GM12878 (cell line): Measurements from ENCODE around the gene SP6. TPM values are rescaled to one million over a fixed set of nuclear protein-coding genes. Genes with fewer than 3 reads are reported as not detected.

Source experiments
- ATAC-seq: fragments of 200-7000 bp; cut with Tn5 transposase; 3 replicates; pipeline ENCODE4 v1.9.1; 2020; ENCODE audit warnings: mild to moderate bottlenecking, moderate library complexity
- BruUV-seq: library from RNA; stranded (reverse); fragments of 400-500 nt; replicated peaks from 2 replicates; lab custom pipeline; 2021; lab: Mats Ljungman, UMichigan
- CTCF ChIA-PET: fragments of 300-600 bp; sonication (Branson Sonifier 250); formaldehyde crosslinking; extraction: SDS; loops from one replicate; lab custom pipeline; 2021; ENCODE audit warnings: inconsistent platforms; lab: Yijun Ruan, JAX
- POLR2A ChIA-PET: fragments of 350-600 bp; formaldehyde crosslinking; extraction: SDS; loops from one replicate; lab custom pipeline; 2021; ENCODE audit warnings: inconsistent platforms; lab: Charles Lee
- RAD21 ChIA-PET: fragments of 300-600 bp; sonication (Branson Sonifier 250); formaldehyde crosslinking; loops from one replicate; lab custom pipeline; 2023; ENCODE audit warnings: antibody characterized with exemption; ENCODE audit not compliant: unreplicated experiment; lab: Charles Lee
- SMC1A ChIA-PET: fragments of 300-600 bp; sonication (Branson Sonifier 250); formaldehyde crosslinking; loops from one replicate; lab custom pipeline; 2023; ENCODE audit not compliant: unreplicated experiment, uncharacterized antibody; lab: Charles Lee
- DNase-seq: peaks from one replicate; pipeline ENCODE4 v3.0.0-alpha.2; 2011; ENCODE audit warnings: low read depth, low spot score
- FAIRE-seq: peaks from 3 replicates; lab custom pipeline; 2011; peaks lifted over from hg19 to GRCh38; lab: Jason Lieb, UNC
- H2AFZ ChIP-seq: 2 replicates; pipeline ENCODE4 v1.6.0; 2011; ENCODE audit warnings: low read depth, low read length, control low read depth; ENCODE audit not compliant: control insufficient read depth
- H3K27ac ChIP-seq: 2 replicates; pipeline ENCODE4 v1.5.1; 2011; ENCODE audit warnings: control low read depth; ENCODE audit not compliant: control insufficient read depth, insufficient read depth
- H3K27me3 ChIP-seq, 2 experiments: replicated peaks in 1 of 2; 2 replicates each; pipeline versions ENCODE4 v1.6.0 to v1.6.1; 2011; ENCODE audit warnings: low read length in 1 of 2; ENCODE audit not compliant: control insufficient read depth in 2 of 2, insufficient read depth in 2 of 2
- H3K36me3 ChIP-seq, 2 experiments: 2 replicates each; pipeline ENCODE4 v1.5.1; 2011; ENCODE audit warnings: low read length in 1 of 2; ENCODE audit not compliant: control insufficient read depth in 2 of 2, insufficient read depth in 2 of 2
- H3K4me1 ChIP-seq: 2 replicates; pipeline ENCODE4 v1.6.1; 2011; ENCODE audit warnings: mild to moderate bottlenecking, low read length, moderate library complexity, mixed read lengths; ENCODE audit not compliant: control insufficient read depth, insufficient read depth
- H3K4me2 ChIP-seq: 2 replicates; pipeline ENCODE4 v1.6.0; 2011; ENCODE audit warnings: control low read depth; ENCODE audit not compliant: control insufficient read depth, insufficient read depth
- H3K4me3 ChIP-seq: fragments of 200-600 bp; sonication (generic); 2 replicates; pipeline ENCODE4 v1.5.1; 2016
- H3K79me2 ChIP-seq: 2 replicates; pipeline ENCODE4 v1.6.0; 2011; ENCODE audit warnings: low read length; ENCODE audit not compliant: control insufficient read depth, insufficient read depth
- H3K9ac ChIP-seq: 2 replicates; pipeline ENCODE4 v1.8.0; 2011; ENCODE audit warnings: low read length, control low read depth, mixed read lengths; ENCODE audit not compliant: control insufficient read depth, insufficient read depth
- H3K9me3 ChIP-seq: replicated peaks from 3 replicates; pipeline ENCODE4 v1.5.1; 2011; ENCODE audit warnings: mild to moderate bottlenecking, low read length; ENCODE audit not compliant: control insufficient read depth, insufficient read depth
- H4K20me1 ChIP-seq: 2 replicates; pipeline ENCODE4 v1.6.0; 2011; ENCODE audit not compliant: control insufficient read depth, insufficient read depth
- FOXK2 ChIP-seq: fragments of 450-650 bp; IDR thresholded peaks from 2 replicates; pipeline ENCODE4 v1.6.1; 2017; ENCODE audit warnings: mild to moderate bottlenecking, moderate library complexity
- GABPA ChIP-seq: IDR thresholded peaks from 2 replicates; pipeline ENCODE4 v1.6.1; 2014; ENCODE audit warnings: antibody characterized with exemption, low read depth, mild to moderate bottlenecking, inconsistent platforms
- GATAD2B ChIP-seq: fragments of 450-650 bp; conservative IDR thresholded peaks from 2 replicates; pipeline ENCODE4 v1.6.1; 2017; ENCODE audit warnings: low read depth, mild to moderate bottlenecking, moderate library complexity
- NR2C1 ChIP-seq: fragments of 450-650 bp; IDR thresholded peaks from 2 replicates; pipeline ENCODE4 v1.6.1; 2017; ENCODE audit warnings: antibody characterized with exemption, mild to moderate bottlenecking, moderate library complexity
- SMC3 ChIP-seq: IDR thresholded peaks from 2 replicates; pipeline ENCODE4 v1.6.1; 2011; ENCODE audit warnings: low read length, improper control_type of control experiment, borderline replicate concordance
- WGBS: methylation state at CpG from one replicate; pipeline ENCODE4 v1.1.6; 2016; ENCODE audit warnings: low lambda C conversion rate; ENCODE audit not compliant: insufficient replicate concordance, insufficient coverage; ENCODE audit errors: missing lambda C conversion rate; 5-methylcytosine and 5-hydroxymethylcytosine counted together
- in situ Hi-C: fragments of 300-500 bp; cut with MboI; formaldehyde crosslinking; loops from 9 replicates; pipeline ENCODE4 v1.14.3; 2018; ENCODE audit warnings: mixed read lengths
- intact Hi-C: fragments of 100-400 bp; cut with micrococcal nuclease; formaldehyde crosslinking; loops from one replicate; pipeline ENCODE4 v1.14.2; 2022; ENCODE audit not compliant: unreplicated experiment
- polyA plus RNA-seq, 11 experiments: library from polyadenylated mRNA; depleted of rRNA in 4 of 11; unstranded in 6 of 11; stranded (reverse) in 5 of 11; fragments of >200 nt; fragmentation: Nextera tagmentation in 4 of 11; fragmentation: Illumina TruSeq in 1 of 11; extraction: Ambion mirVana in 4 of 11; extraction: Trizol in 1 of 11; gene quantifications; 1 replicate in 1 of 11; 2 replicates in 10 of 11; pipeline versions ENCODE4 v1.2.1 to v1.2.3, GENCODE V29; 2011 to 2016; ENCODE audit warnings: inconsistent platforms in 2 of 11, missing spikeins in 2 of 11, low read depth in 1 of 11
- total RNA-seq, 4 experiments: library from RNA; depleted of rRNA in 3 of 4; stranded (reverse); fragments of >200 nt in 3 of 4; fragmentation: Illumina TruSeq in 1 of 4; extraction: Trizol in 1 of 4; gene quantifications; 2 replicates each; pipeline versions ENCODE4 v1.2.1 to v1.2.3, GENCODE V29; 2013 to 2021
- TF ChIP-seq, protein P1 (sequence below): IDR thresholded peaks from 2 replicates; pipeline ENCODE4 v1.6.1; 2012; ENCODE audit warnings: low read depth, low read length, improper control_type of control experiment
- TF ChIP-seq, protein P2 (sequence below): fragments of 450-650 bp; IDR thresholded peaks from 2 replicates; pipeline ENCODE4 v1.6.1; 2018; ENCODE audit warnings: mild to moderate bottlenecking, low read depth, moderate library complexity; ENCODE audit not compliant: partially characterized antibody

SP6 gene
- total and polyA plus RNA-seq, 10 of the 15 experiments (the other 5 are each of a cell fraction or from before 2014, with no cell fraction given): 0.05 to 0.15 (median 0.06) TPM; not detected in 7

DNA sequence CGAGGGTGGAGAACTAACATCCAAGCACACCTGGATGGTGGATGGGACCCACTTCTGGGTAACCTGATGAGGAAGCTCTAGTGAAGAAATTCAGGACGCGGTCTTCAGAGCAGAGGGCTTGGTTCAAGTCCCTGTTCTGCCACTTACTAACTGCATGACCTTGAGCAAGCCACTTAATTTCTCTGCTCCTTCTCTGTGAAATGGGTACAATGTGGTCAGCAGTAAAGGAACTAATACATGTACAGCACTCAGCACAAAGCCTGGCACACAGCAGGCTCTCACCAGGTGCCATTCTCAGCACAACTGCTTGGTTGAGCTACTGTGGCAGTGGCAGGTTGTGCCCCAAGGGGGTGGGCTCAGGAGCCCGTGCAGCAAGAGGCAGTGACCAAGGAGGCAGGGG is 27.4 kb downstream of the SP6 start:
- no peak for DNase-seq
- no peak overlapping the region for H3K27ac ChIP-seq
- intact Hi-C loops: no loop called here
- ChIA-PET RAD21 (no interaction called here), CTCF (interaction anchor here (1.4 to 2.5 kb wide), 2 partner anchors 7 to 58 kb away, joined by 4 to 20 read pairs; partner anchors contain the start of genes LRRC46 and MRPL10), SMC1A (interaction anchor here (1.0 kb wide), 1 partner anchor 16 kb away, joined by 3 read pairs; no protein-coding TSS in a partner anchor), POLR2A (no interaction called here)
- no TSS peak for BruUV-seq
- in situ Hi-C loops: no loop called here
- H4K20me1 ChIP-seq: no peaks in the 10 kb centered on the region
- H3K79me2 ChIP-seq: peaks cover 7% of the 10 kb centered on the region; the same call in 1 of the 2 replicates
- no peak for FAIRE-seq
- H3K9ac ChIP-seq: no peak overlapping the region
- H3K4me2 ChIP-seq: no peak overlapping the region
- no peak overlapping the region for H3K4me3 ChIP-seq
- no peak overlapping the region for H2AFZ ChIP-seq
- WGBS: 76% methylated on average over 4 of the region's 4 CpGs
- ATAC-seq: no peak
- H3K9me3 ChIP-seq: no peaks in the 10 kb centered on the region
- TF ChIP-seq, protein P1, sequence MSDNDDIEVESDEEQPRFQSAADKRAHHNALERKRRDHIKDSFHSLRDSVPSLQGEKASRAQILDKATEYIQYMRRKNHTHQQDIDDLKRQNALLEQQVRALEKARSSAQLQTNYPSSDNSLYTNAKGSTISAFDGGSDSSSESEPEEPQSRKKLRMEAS: no peak
- no peak for TF ChIP-seq SMC3
- TF ChIP-seq NR2C1: no peak
- TF ChIP-seq, protein P2, sequence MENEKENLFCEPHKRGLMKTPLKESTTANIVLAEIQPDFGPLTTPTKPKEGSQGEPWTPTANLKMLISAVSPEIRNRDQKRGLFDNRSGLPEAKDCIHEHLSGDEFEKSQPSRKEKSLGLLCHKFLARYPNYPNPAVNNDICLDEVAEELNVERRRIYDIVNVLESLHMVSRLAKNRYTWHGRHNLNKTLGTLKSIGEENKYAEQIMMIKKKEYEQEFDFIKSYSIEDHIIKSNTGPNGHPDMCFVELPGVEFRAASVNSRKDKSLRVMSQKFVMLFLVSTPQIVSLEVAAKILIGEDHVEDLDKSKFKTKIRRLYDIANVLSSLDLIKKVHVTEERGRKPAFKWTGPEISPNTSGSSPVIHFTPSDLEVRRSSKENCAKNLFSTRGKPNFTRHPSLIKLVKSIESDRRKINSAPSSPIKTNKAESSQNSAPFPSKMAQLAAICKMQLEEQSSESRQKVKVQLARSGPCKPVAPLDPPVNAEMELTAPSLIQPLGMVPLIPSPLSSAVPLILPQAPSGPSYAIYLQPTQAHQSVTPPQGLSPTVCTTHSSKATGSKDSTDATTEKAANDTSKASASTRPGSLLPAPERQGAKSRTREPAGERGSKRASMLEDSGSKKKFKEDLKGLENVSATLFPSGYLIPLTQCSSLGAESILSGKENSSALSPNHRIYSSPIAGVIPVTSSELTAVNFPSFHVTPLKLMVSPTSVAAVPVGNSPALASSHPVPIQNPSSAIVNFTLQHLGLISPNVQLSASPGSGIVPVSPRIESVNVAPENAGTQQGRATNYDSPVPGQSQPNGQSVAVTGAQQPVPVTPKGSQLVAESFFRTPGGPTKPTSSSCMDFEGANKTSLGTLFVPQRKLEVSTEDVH: no peak
- TF ChIP-seq FOXK2: no peak
- TF ChIP-seq GATAD2B: no peak
- no peak for TF ChIP-seq GABPA
- peaks cover 11 to 18% of the 10 kb centered on the region in 2 experiments; a peak in 3 of 4 replicates for H3K36me3 ChIP-seq
- peaks cover 10% of the 10 kb centered on the region for H3K4me1 ChIP-seq
- no peaks in the 10 kb centered on the region for H3K27me3 ChIP-seq
